Subcutaneous adipose tissue (tissue), 4 donors: ENCODE measurements around the gene GGNBP2. TPM values are rescaled to one million over a fixed set of nuclear protein-coding genes. Genes with fewer than 3 reads are reported as not detected.

Experiments used
- total RNA-seq, 4 donors: library from RNA; depleted of rRNA; stranded (reverse); fragments of >200 nt; gene quantifications; one replicate each; pipeline ENCODE4 v1.1.0, GENCODE V29; 2016
- TF ChIP-seq, protein P1 (sequence below): fragments of 450-650 bp; IDR thresholded peaks from one replicate; pipeline ENCODE4 v1.5.1; 2016; ENCODE audit warnings: low read depth, mild to moderate bottlenecking, control low read depth, antibody characterized with exemption, moderate library complexity

GGNBP2 gene
- total RNA-seq, 4 donors from 2014 or later, result 64.1 to 96.5 (median 91.7) TPM

DNA sequence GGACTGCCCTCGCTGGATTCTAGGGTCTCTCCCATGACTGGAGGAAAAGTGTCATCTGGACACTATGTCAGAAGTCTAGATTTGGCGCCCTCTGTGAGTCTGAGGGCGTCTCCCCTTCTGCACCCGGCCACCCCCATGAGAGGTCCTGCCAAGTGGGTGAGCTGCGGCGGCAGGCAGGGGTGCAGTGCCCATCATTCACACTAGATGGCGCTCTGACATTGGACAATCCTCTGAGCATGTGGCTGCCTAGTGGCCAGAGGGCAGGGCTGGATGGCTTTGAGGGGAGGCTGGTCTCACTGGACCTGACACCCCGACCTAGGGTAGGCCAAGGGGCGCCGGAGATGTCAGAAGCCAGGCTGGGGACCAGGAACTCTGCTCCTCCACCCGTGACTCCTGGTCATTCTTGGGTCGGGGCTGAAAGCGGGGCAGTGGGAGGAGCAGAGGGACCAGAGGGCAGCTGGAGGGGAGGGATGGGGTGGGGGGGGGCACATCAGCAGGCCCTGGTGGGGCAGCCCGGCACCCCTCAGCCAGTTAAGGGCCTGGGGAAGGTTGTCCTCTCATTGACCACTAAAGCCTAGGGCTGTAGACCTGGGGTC, 84.6 kb downstream of the GGNBP2 start:
- TF ChIP-seq, protein P1, sequence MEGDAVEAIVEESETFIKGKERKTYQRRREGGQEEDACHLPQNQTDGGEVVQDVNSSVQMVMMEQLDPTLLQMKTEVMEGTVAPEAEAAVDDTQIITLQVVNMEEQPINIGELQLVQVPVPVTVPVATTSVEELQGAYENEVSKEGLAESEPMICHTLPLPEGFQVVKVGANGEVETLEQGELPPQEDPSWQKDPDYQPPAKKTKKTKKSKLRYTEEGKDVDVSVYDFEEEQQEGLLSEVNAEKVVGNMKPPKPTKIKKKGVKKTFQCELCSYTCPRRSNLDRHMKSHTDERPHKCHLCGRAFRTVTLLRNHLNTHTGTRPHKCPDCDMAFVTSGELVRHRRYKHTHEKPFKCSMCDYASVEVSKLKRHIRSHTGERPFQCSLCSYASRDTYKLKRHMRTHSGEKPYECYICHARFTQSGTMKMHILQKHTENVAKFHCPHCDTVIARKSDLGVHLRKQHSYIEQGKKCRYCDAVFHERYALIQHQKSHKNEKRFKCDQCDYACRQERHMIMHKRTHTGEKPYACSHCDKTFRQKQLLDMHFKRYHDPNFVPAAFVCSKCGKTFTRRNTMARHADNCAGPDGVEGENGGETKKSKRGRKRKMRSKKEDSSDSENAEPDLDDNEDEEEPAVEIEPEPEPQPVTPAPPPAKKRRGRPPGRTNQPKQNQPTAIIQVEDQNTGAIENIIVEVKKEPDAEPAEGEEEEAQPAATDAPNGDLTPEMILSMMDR, result no peak

DNA sequence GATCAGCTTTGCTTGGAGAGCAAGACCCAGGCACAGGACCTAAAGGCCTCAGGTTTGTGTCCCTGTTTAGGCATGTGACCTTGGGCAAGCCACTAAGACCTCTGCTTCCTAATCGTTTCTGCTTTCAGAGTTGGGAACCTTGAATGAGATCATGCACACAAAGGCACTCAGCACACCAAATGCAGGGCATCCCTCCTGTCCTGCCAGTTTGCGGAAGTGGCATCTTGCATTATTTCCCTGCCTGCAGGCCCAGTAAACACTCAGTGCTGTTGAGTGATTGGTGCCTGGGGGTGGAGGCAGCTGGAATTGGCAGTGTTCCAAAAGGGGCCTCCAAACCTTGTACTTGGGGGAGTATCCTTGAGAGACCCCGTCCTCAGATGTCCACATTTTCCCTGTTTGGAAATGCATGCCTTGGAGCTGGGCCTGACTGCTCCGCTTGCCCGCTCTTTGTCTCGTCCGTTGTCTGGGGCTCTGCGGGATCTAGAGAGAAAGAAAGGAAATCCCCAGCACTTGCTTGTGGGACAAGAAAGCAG, 85.3 kb downstream of the GGNBP2 start:
- TF ChIP-seq, protein P1, result no peak

DNA sequence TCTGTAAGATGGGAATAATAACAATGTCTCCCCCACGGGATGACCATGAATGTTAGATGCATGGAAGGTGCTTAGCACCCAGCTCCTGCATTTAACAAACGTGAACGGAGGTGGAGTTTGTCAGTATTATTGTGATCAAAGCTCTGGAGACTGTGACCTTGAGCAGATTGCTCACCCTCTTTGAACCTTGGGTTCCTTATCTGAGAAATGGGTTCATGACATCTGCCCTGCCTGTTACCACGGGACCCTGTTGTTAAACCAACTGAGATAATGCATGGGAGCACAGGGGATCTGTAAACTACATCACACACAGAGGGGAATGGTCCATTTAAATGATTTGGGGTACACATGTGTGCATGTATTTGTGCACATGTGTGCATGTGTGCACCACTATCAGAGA, 86.3 kb downstream of the GGNBP2 start:
- TF ChIP-seq, protein P1, result no peak

DNA sequence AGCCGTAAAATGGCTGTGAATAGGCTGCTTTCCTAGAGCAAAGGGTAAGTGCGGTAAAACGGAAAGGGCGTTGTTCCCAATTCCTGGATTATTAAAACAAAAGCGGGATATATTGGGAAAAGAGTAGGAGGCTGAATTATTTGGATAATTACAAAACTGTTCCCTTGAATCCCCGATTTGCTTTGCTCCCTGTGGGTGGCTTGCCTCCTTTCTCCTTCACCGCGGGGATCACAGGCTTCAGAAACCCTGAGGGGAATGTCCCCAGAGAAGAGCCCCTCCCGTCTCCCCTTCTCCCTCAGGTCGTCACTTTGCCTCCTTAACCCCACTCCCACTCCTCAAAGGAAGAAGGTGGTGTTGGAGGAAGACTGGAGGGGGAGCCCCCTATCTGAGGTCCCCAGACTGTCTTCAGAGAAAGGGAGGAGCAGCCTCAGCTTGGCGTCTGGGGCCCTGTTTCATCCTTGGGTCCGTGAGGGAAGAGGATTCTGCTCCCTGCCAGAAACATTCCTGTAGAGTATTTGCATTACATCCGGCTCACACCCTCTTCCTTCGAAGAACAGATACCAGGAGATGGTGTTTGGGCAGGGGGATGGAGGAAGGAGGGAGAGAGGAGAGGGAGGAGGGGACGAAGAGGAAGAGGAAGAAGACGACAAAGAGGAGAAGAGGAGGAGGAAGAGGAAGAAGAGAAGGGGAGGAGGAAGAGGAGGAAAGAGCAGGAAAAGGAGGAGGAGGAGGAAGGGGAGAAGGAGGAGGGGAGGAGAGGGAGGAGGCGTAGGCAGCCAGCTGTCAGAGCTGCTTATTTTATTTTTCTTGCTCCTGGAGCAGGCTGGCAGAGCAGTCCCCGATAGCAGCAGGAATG, 88.4 kb downstream of the GGNBP2 start:
- TF ChIP-seq, protein P1, result no peak

Other genes starting within 250 kb of the GGNBP2 start
- gene TBC1D3G, start 221.0 kb upstream of the GGNBP2 start, total RNA-seq, result 1 to 10 TPM in 1 of 4 donors, not detected in 3; 3.1 TPM
- gene TBC1D3H, start 156.5 kb upstream of the GGNBP2 start, total RNA-seq, result not detected
- 10 to 100 TPM; 24.5 to 43.7 (median 32.8) TPM for gene ZNHIT3, start 58.2 kb upstream of the GGNBP2 start, total RNA-seq
- gene MYO19, start 10.1 kb upstream of the GGNBP2 start, total RNA-seq, result 10 to 100 TPM; 33.3 to 76.1 (median 48.1) TPM
- gene PIGW, start 9.9 kb upstream of the GGNBP2 start, total RNA-seq, result 10 to 100 TPM in 1 of 4 donors, 1 to 10 TPM in 3; 1.7 to 10.1 (median 3.3) TPM
- gene DHRS11, start 47.0 kb downstream of the GGNBP2 start, total RNA-seq, result 10 to 100 TPM in 1 of 4 donors, 1 to 10 TPM in 3; 5.3 to 12.1 (median 7.9) TPM
- gene MRM1, start 56.7 kb downstream of the GGNBP2 start, total RNA-seq, result 1 to 10 TPM; 3.4 to 9.6 (median 5.4) TPM